VCaP (cell line): ENCODE results near the gene ARHGEF11.

Experiments
- H3K27ac ChIP-seq: fragments of 450-650 bp; 2 replicates; pipeline ENCODE4 v1.5.1; 2017
- TF ChIP-seq, protein P1 (sequence below): fragments of 450-650 bp; conservative IDR thresholded peaks from 2 replicates; pipeline ENCODE4 v1.5.1; 2017; ENCODE audit warnings: mild to moderate bottlenecking, moderate library complexity

The ARHGEF11 gene

DNA sequence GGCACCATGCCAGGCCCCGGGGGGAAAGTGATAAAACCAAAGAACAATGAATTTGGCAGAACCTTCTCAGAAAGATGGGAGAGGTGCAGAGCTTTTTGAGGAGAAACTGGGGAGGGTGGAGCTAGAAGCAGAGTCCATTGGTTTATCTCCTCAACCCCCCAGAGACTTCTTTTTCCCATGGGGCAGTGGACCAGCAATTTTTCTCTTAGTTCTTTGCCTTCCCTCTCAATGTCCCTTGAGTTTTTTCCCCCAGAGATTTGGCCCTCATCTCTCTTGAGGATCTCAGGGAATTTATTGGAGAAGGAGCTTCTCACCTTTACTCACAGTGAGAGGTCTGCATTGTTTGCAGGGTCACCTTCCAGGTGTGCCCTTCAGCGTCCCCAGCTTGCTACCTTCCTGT, 5.3 kb upstream of the ARHGEF11 start:
- TF ChIP-seq, protein P1, sequence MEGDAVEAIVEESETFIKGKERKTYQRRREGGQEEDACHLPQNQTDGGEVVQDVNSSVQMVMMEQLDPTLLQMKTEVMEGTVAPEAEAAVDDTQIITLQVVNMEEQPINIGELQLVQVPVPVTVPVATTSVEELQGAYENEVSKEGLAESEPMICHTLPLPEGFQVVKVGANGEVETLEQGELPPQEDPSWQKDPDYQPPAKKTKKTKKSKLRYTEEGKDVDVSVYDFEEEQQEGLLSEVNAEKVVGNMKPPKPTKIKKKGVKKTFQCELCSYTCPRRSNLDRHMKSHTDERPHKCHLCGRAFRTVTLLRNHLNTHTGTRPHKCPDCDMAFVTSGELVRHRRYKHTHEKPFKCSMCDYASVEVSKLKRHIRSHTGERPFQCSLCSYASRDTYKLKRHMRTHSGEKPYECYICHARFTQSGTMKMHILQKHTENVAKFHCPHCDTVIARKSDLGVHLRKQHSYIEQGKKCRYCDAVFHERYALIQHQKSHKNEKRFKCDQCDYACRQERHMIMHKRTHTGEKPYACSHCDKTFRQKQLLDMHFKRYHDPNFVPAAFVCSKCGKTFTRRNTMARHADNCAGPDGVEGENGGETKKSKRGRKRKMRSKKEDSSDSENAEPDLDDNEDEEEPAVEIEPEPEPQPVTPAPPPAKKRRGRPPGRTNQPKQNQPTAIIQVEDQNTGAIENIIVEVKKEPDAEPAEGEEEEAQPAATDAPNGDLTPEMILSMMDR, result no peak
- no peak overlapping the region for H3K27ac ChIP-seq

DNA sequence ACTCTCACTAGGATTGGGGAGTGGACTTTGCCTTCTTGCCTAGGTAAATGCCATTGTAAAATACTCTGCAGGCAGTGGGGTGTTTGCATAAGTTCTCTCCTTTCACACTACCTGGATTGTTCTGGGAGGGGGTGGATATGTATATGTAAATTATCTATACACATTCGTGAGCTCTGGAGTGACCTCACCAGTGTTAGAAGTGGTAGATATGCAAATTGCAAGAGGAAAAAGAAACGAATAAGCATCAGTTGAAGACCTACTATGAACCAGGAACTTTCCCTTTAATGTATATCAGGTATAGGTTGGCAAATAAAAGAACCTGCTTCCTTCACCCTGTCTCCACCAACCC, 1.5 kb upstream of the ARHGEF11 start:
- TF ChIP-seq, protein P1, result no peak
- no peak overlapping the region for H3K27ac ChIP-seq

GRCh38 chr1:157044326-157044725, 1.2 kb downstream of the ARHGEF11 start:
- TF ChIP-seq, protein P1, result no peak
- peak overlapping the region; percentile 94 for H3K27ac ChIP-seq

GRCh38 chr1:157043685-157044084, 1.9 kb downstream of the ARHGEF11 start:
- H3K27ac ChIP-seq, result peak overlapping the region; percentile 94; the same call in 1 of the 2 replicates
- TF ChIP-seq, protein P1, result no peak

GRCh38 chr1:157042846-157043245, 2.7 kb downstream of the ARHGEF11 start:
- TF ChIP-seq, protein P1, result no peak

GRCh38 chr1:157040802-157041201, 4.7 kb downstream of the ARHGEF11 start:
- H3K27ac ChIP-seq, result no peak overlapping the region
- TF ChIP-seq, protein P1, result no peak

More at GRCh38 chr1:157042846-157043245, 2.7 kb downstream of the ARHGEF11 start:
- H3K27ac ChIP-seq, result no peak overlapping the region

DNA sequence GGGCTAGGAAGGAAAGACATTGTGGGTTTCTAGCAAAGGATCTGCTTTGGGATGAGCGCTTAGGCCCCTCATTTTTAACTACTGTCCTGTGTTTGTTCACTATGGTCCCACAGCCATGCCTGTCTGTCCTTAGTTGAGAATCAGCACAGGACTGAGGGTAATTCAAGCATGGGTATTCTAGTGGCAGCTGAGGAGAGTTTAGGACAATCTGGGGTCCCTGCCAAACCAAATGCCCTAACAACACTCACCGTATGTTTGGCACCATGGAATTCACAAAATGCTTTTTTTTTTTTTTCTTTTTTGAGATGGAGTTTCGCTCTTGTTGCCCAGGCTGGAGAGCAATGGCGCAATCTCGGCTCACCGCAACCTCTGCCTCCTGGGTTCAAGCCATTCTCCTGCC, 10.4 kb downstream of the ARHGEF11 start:
- no peak overlapping the region for H3K27ac ChIP-seq
- TF ChIP-seq, protein P1, result no peak
